Activated effector memory CD4-positive, alpha-beta T cell treated with Interleukin-2 at 50 U/mL for 16 hours (primary cell): Measurements from ENCODE around the gene CCDC198.

Experiments used
- DNase-seq: peaks from one replicate; pipeline ENCODE4 v3.0.0-alpha.2; 2020

Gene CCDC198

GRCh38 chr14:57462551-57462950, 31.1 kb downstream of the CCDC198 start:
- DNase-seq: no peak

GRCh38 chr14:57461777-57462320, 31.8 kb downstream of the CCDC198 start:
- DNase-seq: no peak

- DNase-seq: no peak
These were observed 57.7 kb downstream of the CCDC198 start for GRCh38 chr14:57435923-57436322.

- no peak for DNase-seq
These were observed 72.7 kb downstream of the CCDC198 start for GRCh38 chr14:57420986-57421385.

- no peak for DNase-seq
These were observed 73.6 kb downstream of the CCDC198 start for GRCh38 chr14:57420033-57420432.
